ENCODE results near the gene REPS2. TPM values are rescaled to one million over a fixed set of nuclear protein-coding genes. Genes with fewer than 3 reads are reported as not detected.

Gene REPS2
- total and polyA plus RNA-seq, 12 donors = 0.78 to 15.5 (median 6.3) TPM

- H3K36me3 ChIP-seq = no peaks in the 10 kb centered on the region
- ATAC-seq (no peak), DNase-seq (no peak)
- no peaks in the 10 kb centered on the region for H3K27me3 ChIP-seq
- no peaks in the 10 kb centered on the region for H3K9me3 ChIP-seq
- TF ChIP-seq CTCF (IDR thresholded peaks at IDR 0.05) = no peak
- intact Hi-C loops (cut with DNase I) = no loop called here
- WGBS, 2 donors = 84 to 91% methylated on average over 2 of the region's 2 CpGs
- no peaks in the 10 kb centered on the region for H3K4me1 ChIP-seq
- no peak overlapping the region for H3K27ac ChIP-seq
- no peak overlapping the region for H3K4me3 ChIP-seq
Measured at GRCh38 chrX:17183566-17183965, 237.1 kb downstream of the REPS2 start.

- no peak for DNase-seq
- peaks cover 0 to 6% (median 0%) of the 10 kb centered on the region in 11 donors for H3K9me3 ChIP-seq
- H3K4me1 ChIP-seq = no peaks in the 10 kb centered on the region
- TF ChIP-seq CTCF (IDR thresholded peaks at IDR 0.05) = no peak
- H3K27me3 ChIP-seq = no peaks in the 10 kb centered on the region
- ATAC-seq = no peak
- WGBS, 2 donors = 88 to 89% methylated on average over 5 of the region's 5 CpGs
- intact Hi-C loops (cut with DNase I) = no loop called here
- no peaks in the 10 kb centered on the region for H3K36me3 ChIP-seq
- H3K27ac ChIP-seq = no peak overlapping the region
- no peak overlapping the region for H3K4me3 ChIP-seq
Measured at GRCh38 chrX:17185431-17185830, 239.0 kb downstream of the REPS2 start.

- Histone ChIP-seq H3K9me3 (peaks cover 0 to 6% (median 0%) of the 10 kb centered on the region in 11 donors), H3K27ac (no peak overlapping the region), H3K4me1 (no peaks in the 10 kb centered on the region), H3K4me3 (no peak overlapping the region), H3K27me3 (no peaks in the 10 kb centered on the region), H3K36me3 (no peaks in the 10 kb centered on the region)
- TF ChIP-seq CTCF (IDR thresholded peaks at IDR 0.05) = no peak
- WGBS, 2 donors = 33 to 36% methylated on average over 7 of the region's 7 CpGs
- ATAC-seq (peak in 2 of 8 donors; percentile 29 to 46), DNase-seq (peak in 1 of 2 donors; percentile 11)
- intact Hi-C loops (cut with DNase I) = no loop called here
Measured at GRCh38 chrX:17187136-17187756, 240.8 kb downstream of the REPS2 start.

GRCh38 chrX:17192106-17192505 is 245.6 kb downstream of the REPS2 start:
- Histone ChIP-seq H3K9me3 (peaks cover 0 to 6% (median 0%) of the 10 kb centered on the region in 11 donors), H3K27me3 (peaks cover 0 to 8% (median 0%) of the 10 kb centered on the region in 7 donors), H3K4me3 (no peak overlapping the region), H3K4me1 (no peaks in the 10 kb centered on the region), H3K27ac (no peak overlapping the region), H3K36me3 (no peaks in the 10 kb centered on the region)
- DNase-seq (no peak), ATAC-seq (no peak)
- 89 to 91% methylated on average over 8 of the region's 8 CpGs for WGBS, 2 donors
- TF ChIP-seq CTCF (IDR thresholded peaks at IDR 0.05) = no peak
- intact Hi-C loops (cut with DNase I) = no loop called here

Other genes with a start within 250 kb of the REPS2 start
- 1 to 10 TPM; 4.3 to 6.8 (median 5.2) TPM for gene CTPS2, start 234.0 kb upstream of the REPS2 start, total RNA-seq
- 10 to 100 TPM in 1 of 2 donors, 1 to 10 TPM in 1; 2.7 to 15.8 TPM for gene CTPS2, start 234.0 kb upstream of the REPS2 start, polyA plus RNA-seq
- gene SYAP1, start 227.0 kb upstream of the REPS2 start, total RNA-seq = 10 to 100 TPM; 14.6 to 25.4 (median 17.5) TPM
- gene SYAP1, start 227.0 kb upstream of the REPS2 start, polyA plus RNA-seq = 10 to 100 TPM in 1 of 2 donors, 1 to 10 TPM in 1; 9.7 to 10.9 TPM
- 1 to 10 TPM; 4.8 to 6.8 (median 5.9) TPM for gene TXLNG, start 160.2 kb upstream of the REPS2 start, total RNA-seq
- gene TXLNG, start 160.2 kb upstream of the REPS2 start, polyA plus RNA-seq = 1 to 10 TPM; 3.6 to 5.1 TPM
- 100 to 1,000 TPM in 8 of 10 donors, 10 to 100 TPM in 2; 88.3 to 125 (median 110) TPM for gene RBBP7, start 76.3 kb upstream of the REPS2 start, total RNA-seq
- 10 to 100 TPM; 84.6 to 92.6 TPM for gene RBBP7, start 76.3 kb upstream of the REPS2 start, polyA plus RNA-seq